Thoracic aorta (tissue), 2 donors: ENCODE data around the gene FCHO1. TPM values are rescaled to one million over a fixed set of nuclear protein-coding genes. Genes with fewer than 3 reads are reported as not detected.

Source experiments
- ATAC-seq: fragments of 150-250 bp; one replicate; pipeline ENCODE4 v1.8.0; 2017; ENCODE audit warnings: low read depth; ENCODE audit not compliant: insufficient number of reproducible peaks, low FRiP score
- DNase-seq: peaks from one replicate; pipeline ENCODE4 v3.0.0-alpha.2; 2020; ENCODE audit warnings: low spot score
- H3K27ac ChIP-seq, 2 donors: fragments of 200-600 bp; sonication (generic); 1 replicate in 1 of 2; 2 replicates in 1 of 2; pipeline ENCODE4 v1.5.1; 2016; ENCODE audit warnings: mild to moderate bottlenecking in 2 of 2, moderate library complexity in 2 of 2
- H3K27me3 ChIP-seq: fragments of 200-600 bp; sonication (generic); replicated peaks from 2 replicates; pipeline ENCODE4 v1.6.0; 2016; ENCODE audit warnings: mild to moderate bottlenecking; ENCODE audit not compliant: insufficient read depth
- H3K36me3 ChIP-seq: fragments of 200-600 bp; sonication (generic); one replicate; pipeline ENCODE4 v1.5.1; 2016
- H3K4me1 ChIP-seq, 2 donors: fragments of 200-600 bp; sonication (generic); 1 replicate in 1 of 2; 2 replicates in 1 of 2; pipeline versions ENCODE4 v1.5.1 to v1.6.0; 2016; ENCODE audit warnings: low read depth in 2 of 2, mild to moderate bottlenecking in 1 of 2; ENCODE audit not compliant: control insufficient read depth in 1 of 2
- H3K4me3 ChIP-seq: fragments of 200-600 bp; sonication (generic); 2 replicates; pipeline ENCODE4 v1.5.1; 2016; ENCODE audit warnings: mild to moderate bottlenecking
- H3K9me3 ChIP-seq: fragments of 200-600 bp; sonication (generic); 2 replicates; pipeline ENCODE4 v1.5.1; 2016
- total RNA-seq, 2 donors: library from RNA; depleted of rRNA; stranded (reverse); fragments of >200 nt; gene quantifications; one replicate each; pipeline versions ENCODE4 v1.1.0 to v1.2.3, GENCODE V29; 2016
- TF ChIP-seq, protein P1 (sequence below): fragments of 200-600 bp; sonication (generic); IDR thresholded peaks from one replicate; pipeline ENCODE4 v1.5.1; 2019; ENCODE audit warnings: antibody characterized with exemption

The FCHO1 gene
- total RNA-seq, 2 donors from 2014 or later, result 8.5 to 8.9 TPM

DNA sequence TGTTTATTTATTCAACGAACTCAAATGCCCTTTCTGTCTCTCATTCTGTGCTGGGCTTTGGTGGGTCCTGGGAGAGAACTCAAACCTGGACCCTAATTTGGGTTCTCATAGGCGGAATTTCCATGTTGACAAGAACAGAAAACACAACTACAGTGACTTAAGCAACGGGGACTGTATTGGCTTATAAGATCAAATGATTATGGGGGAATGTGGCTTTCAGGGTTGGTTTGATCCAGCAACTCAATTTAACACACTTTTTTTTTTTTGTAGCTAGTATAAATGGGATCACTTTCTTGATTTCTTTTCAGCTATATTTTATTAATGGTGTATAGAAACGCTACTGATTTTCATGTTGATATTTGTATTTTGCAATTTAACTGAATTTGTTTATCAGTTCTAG, 9.9 kb downstream of the FCHO1 start:
- TF ChIP-seq, protein P1, sequence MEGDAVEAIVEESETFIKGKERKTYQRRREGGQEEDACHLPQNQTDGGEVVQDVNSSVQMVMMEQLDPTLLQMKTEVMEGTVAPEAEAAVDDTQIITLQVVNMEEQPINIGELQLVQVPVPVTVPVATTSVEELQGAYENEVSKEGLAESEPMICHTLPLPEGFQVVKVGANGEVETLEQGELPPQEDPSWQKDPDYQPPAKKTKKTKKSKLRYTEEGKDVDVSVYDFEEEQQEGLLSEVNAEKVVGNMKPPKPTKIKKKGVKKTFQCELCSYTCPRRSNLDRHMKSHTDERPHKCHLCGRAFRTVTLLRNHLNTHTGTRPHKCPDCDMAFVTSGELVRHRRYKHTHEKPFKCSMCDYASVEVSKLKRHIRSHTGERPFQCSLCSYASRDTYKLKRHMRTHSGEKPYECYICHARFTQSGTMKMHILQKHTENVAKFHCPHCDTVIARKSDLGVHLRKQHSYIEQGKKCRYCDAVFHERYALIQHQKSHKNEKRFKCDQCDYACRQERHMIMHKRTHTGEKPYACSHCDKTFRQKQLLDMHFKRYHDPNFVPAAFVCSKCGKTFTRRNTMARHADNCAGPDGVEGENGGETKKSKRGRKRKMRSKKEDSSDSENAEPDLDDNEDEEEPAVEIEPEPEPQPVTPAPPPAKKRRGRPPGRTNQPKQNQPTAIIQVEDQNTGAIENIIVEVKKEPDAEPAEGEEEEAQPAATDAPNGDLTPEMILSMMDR, result no peak
- Histone ChIP-seq H3K4me3 (no peak overlapping the region), H3K27ac (no peak overlapping the region), H3K36me3 (no peaks in the 10 kb centered on the region), H3K27me3 (no peaks in the 10 kb centered on the region), H3K4me1 (peaks cover 0 to 8% of the 10 kb centered on the region in 2 donors), H3K9me3 (no peaks in the 10 kb centered on the region)
- ATAC-seq (no peak), DNase-seq (no peak)

DNA sequence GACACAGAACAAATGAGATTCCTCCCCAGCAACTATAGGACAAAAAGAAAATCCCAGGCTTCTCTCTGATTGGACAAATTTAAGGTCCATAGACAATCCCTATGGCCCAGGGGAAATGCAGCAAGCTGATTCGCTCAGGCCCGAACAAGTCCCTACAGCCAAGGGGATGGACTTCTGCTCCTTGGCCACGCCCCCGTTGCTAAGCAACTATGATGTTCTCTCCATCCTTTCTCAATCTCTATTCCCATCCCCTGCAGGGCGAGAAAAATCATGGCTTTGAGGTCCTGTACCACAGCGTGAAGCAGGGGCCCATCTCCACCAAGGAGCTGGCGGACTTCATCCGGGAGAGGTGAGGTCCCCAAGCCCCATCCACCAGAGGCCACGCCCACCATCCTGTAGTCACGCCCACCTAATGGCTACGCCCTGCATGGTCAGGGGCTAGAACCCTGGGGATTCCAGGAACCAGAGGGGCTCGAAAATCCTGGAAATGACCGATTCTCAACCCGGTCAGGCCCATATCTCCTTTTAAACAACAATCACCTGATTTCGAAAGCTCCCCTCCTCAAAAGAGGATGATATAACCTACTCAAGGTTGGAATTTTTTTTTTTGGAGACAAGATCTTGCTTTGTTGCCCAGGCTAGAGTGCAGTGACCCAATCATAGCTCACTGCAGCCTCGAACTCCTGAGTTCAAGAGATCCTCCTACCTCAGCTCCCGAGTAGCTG, 11.4 kb downstream of the FCHO1 start:
- no peaks in the 10 kb centered on the region for H3K36me3 ChIP-seq
- peaks cover 0 to 8% of the 10 kb centered on the region in 2 donors for H3K4me1 ChIP-seq
- TF ChIP-seq, protein P1, result no peak
- H3K4me3 ChIP-seq, result no peak overlapping the region
- ATAC-seq (no peak), DNase-seq (no peak)
- H3K9me3 ChIP-seq, result no peaks in the 10 kb centered on the region
- no peaks in the 10 kb centered on the region for H3K27me3 ChIP-seq
- no peak overlapping the region for H3K27ac ChIP-seq

DNA sequence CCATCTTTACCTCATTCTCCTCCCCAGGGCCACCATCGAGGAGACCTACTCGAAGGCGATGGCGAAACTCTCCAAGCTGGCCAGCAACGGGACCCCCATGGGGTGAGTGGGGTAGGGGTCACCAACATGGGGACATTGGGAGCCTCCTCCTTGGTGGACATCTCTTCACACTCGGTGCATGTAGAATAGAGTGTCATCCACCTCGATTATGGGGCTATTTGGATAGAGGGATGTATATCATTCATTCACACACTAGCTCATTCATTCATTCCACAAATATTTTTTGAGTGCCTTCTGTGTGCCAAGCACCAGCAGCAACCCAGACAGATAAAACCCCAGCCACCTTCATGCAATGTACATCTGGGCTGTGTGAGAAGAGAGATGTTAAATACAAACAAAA, 13.1 kb downstream of the FCHO1 start:
- no peak for DNase-seq
- ATAC-seq, result no peak
- TF ChIP-seq, protein P1, result no peak
- no peak overlapping the region for H3K4me3 ChIP-seq
- no peaks in the 10 kb centered on the region for H3K9me3 ChIP-seq
- H3K27me3 ChIP-seq, result no peaks in the 10 kb centered on the region
- H3K36me3 ChIP-seq, result no peaks in the 10 kb centered on the region
- H3K4me1 ChIP-seq, result peaks cover 0 to 8% of the 10 kb centered on the region in 2 donors
- no peak overlapping the region for H3K27ac ChIP-seq

DNA sequence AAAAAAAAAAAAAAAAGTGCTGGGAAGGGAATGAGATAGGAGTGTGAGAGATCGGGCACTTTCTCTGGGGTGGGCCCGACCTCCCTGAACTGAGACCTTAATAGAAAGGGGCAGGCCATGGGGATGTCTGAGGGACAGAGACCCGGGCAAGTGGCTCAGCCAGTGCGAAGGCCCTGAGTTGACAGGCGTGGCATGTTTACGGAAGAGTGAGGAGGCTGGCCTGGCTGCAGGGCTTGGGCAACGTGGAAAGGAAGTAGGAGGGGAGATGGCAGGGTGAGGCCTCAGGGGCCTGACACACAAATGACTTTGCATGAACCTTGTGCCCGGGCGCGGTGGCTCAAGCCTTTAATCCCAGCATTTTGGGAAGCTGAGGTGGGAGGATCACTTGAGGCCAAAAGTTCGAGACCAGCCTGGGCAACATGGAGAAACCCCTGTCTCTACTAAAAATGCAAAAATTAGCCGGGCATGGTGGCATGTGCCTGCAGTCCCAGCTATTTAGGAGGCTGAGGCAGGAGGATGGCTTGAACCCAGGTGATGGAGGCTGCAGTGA, 13.9 kb downstream of the FCHO1 start:
- Histone ChIP-seq H3K36me3 (no peaks in the 10 kb centered on the region), H3K4me1 (peaks cover 0 to 8% of the 10 kb centered on the region in 2 donors), H3K4me3 (no peak overlapping the region), H3K27me3 (no peaks in the 10 kb centered on the region), H3K27ac (no peak overlapping the region), H3K9me3 (no peaks in the 10 kb centered on the region)
- ATAC-seq (no peak), DNase-seq (no peak)
- TF ChIP-seq, protein P1, result no peak

DNA sequence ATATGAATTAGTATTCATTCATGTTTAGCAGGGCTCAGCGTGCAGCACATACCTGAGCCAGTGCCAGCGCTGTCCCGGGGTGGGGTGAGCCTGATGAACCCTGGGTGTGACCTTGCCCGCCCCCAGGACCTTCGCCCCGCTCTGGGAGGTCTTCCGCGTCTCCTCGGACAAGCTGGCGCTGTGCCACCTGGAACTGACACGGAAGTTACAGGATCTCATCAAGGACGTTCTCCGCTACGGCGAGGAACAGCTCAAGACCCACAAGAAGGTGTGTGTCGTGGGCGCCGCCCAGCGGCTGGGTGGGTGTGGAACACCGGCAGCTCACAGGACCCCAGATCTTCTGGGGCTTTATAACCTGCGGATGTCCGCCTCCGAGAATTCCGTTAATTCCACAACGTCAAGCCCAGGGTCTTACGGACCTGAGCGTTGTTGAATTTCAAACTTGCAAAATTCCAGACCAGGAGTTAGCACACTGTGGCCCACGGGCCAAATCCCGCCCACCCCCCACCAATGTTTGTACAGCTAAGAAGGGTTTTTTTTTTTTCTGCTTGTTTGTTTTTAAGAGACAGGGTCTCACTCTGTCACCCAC, 15.4 kb downstream of the FCHO1 start:
- Histone ChIP-seq H3K27ac (no peak overlapping the region), H3K9me3 (no peaks in the 10 kb centered on the region), H3K36me3 (no peaks in the 10 kb centered on the region), H3K4me1 (peaks cover 0 to 8% of the 10 kb centered on the region in 2 donors), H3K27me3 (no peaks in the 10 kb centered on the region), H3K4me3 (peak overlapping the region; percentile 48)
- TF ChIP-seq, protein P1, result peak; percentile 68
- DNase-seq (no peak), ATAC-seq (peak; percentile 13)
